GM12878 (cell line): ENCODE data around the gene KRTAP10-6. TPM values are rescaled to one million over a fixed set of nuclear protein-coding genes. Genes with fewer than 3 reads are reported as not detected.

ENCODE experiments used
- ATAC-seq: fragments of 200-7000 bp; cut with Tn5 transposase; 3 replicates; pipeline ENCODE4 v1.9.1; 2020; ENCODE audit warnings: mild to moderate bottlenecking, moderate library complexity
- BruUV-seq: library from RNA; stranded (reverse); fragments of 400-500 nt; replicated peaks from 2 replicates; lab custom pipeline; 2021; lab: Mats Ljungman, UMichigan
- CTCF ChIA-PET: fragments of 300-600 bp; sonication (Branson Sonifier 250); formaldehyde crosslinking; extraction: SDS; loops from one replicate; lab custom pipeline; 2021; ENCODE audit warnings: inconsistent platforms; lab: Yijun Ruan, JAX
- POLR2A ChIA-PET: fragments of 350-600 bp; formaldehyde crosslinking; extraction: SDS; loops from one replicate; lab custom pipeline; 2021; ENCODE audit warnings: inconsistent platforms; lab: Charles Lee
- RAD21 ChIA-PET: fragments of 300-600 bp; sonication (Branson Sonifier 250); formaldehyde crosslinking; loops from one replicate; lab custom pipeline; 2023; ENCODE audit warnings: antibody characterized with exemption; ENCODE audit not compliant: unreplicated experiment; lab: Charles Lee
- SMC1A ChIA-PET: fragments of 300-600 bp; sonication (Branson Sonifier 250); formaldehyde crosslinking; loops from one replicate; lab custom pipeline; 2023; ENCODE audit not compliant: unreplicated experiment, uncharacterized antibody; lab: Charles Lee
- DNase-seq: peaks from one replicate; pipeline ENCODE4 v3.0.0-alpha.2; 2011; ENCODE audit warnings: low read depth, low spot score
- FAIRE-seq: peaks from 3 replicates; lab custom pipeline; 2011; peaks lifted over from hg19 to GRCh38; lab: Jason Lieb, UNC
- H2AFZ ChIP-seq: 2 replicates; pipeline ENCODE4 v1.6.0; 2011; ENCODE audit warnings: low read depth, low read length, control low read depth; ENCODE audit not compliant: control insufficient read depth
- H3K27ac ChIP-seq: 2 replicates; pipeline ENCODE4 v1.5.1; 2011; ENCODE audit warnings: control low read depth; ENCODE audit not compliant: control insufficient read depth, insufficient read depth
- H3K27me3 ChIP-seq, 2 experiments: replicated peaks in 1 of 2; 2 replicates each; pipeline versions ENCODE4 v1.6.0 to v1.6.1; 2011; ENCODE audit warnings: low read length in 1 of 2; ENCODE audit not compliant: control insufficient read depth in 2 of 2, insufficient read depth in 2 of 2
- H3K36me3 ChIP-seq, 2 experiments: 2 replicates each; pipeline ENCODE4 v1.5.1; 2011; ENCODE audit warnings: low read length in 1 of 2; ENCODE audit not compliant: control insufficient read depth in 2 of 2, insufficient read depth in 2 of 2
- H3K4me1 ChIP-seq: 2 replicates; pipeline ENCODE4 v1.6.1; 2011; ENCODE audit warnings: mild to moderate bottlenecking, low read length, moderate library complexity, mixed read lengths; ENCODE audit not compliant: control insufficient read depth, insufficient read depth
- H3K4me2 ChIP-seq: 2 replicates; pipeline ENCODE4 v1.6.0; 2011; ENCODE audit warnings: control low read depth; ENCODE audit not compliant: control insufficient read depth, insufficient read depth
- H3K4me3 ChIP-seq: fragments of 200-600 bp; sonication (generic); 2 replicates; pipeline ENCODE4 v1.5.1; 2016
- H3K79me2 ChIP-seq: 2 replicates; pipeline ENCODE4 v1.6.0; 2011; ENCODE audit warnings: low read length; ENCODE audit not compliant: control insufficient read depth, insufficient read depth
- H3K9ac ChIP-seq: 2 replicates; pipeline ENCODE4 v1.8.0; 2011; ENCODE audit warnings: low read length, control low read depth, mixed read lengths; ENCODE audit not compliant: control insufficient read depth, insufficient read depth
- H3K9me3 ChIP-seq: replicated peaks from 3 replicates; pipeline ENCODE4 v1.5.1; 2011; ENCODE audit warnings: mild to moderate bottlenecking, low read length; ENCODE audit not compliant: control insufficient read depth, insufficient read depth
- H4K20me1 ChIP-seq: 2 replicates; pipeline ENCODE4 v1.6.0; 2011; ENCODE audit not compliant: control insufficient read depth, insufficient read depth
- CTCF ChIP-seq, 3 experiments: IDR thresholded peaks in 2 of 3; conservative IDR thresholded peaks in 1 of 3; 2 replicates each; pipeline ENCODE4 v1.5.1; 2011; ENCODE audit warnings: low read depth in 3 of 3, low read length in 3 of 3, mild to moderate bottlenecking in 3 of 3, control low read depth in 2 of 3, moderate library complexity in 2 of 3, inconsistent platforms in 1 of 3, mixed read lengths in 1 of 3; ENCODE audit not compliant: control insufficient read depth in 2 of 3, insufficient read depth in 1 of 3; ENCODE audit errors: extremely low read depth in 1 of 3
- IKZF1 ChIP-seq: fragments of 450-650 bp; conservative IDR thresholded peaks from 2 replicates; pipeline ENCODE4 v1.6.1; 2017; ENCODE audit warnings: antibody characterized with exemption, mild to moderate bottlenecking
- JUNB ChIP-seq: IDR thresholded peaks from 2 replicates; pipeline ENCODE4 v1.6.1; 2016; ENCODE audit warnings: antibody characterized with exemption, mild to moderate bottlenecking
- MXI1 ChIP-seq: fragments of 150-350 bp; IDR thresholded peaks from 2 replicates; pipeline ENCODE4 v1.6.1; 2011; ENCODE audit warnings: low read depth, mild to moderate bottlenecking, inconsistent platforms, low read length, improper control_type of control experiment
- NBN ChIP-seq: fragments of 450-650 bp; IDR thresholded peaks from 2 replicates; pipeline ENCODE4 v1.6.1; 2016
- RAD51 ChIP-seq: fragments of 450-650 bp; IDR thresholded peaks from 2 replicates; pipeline ENCODE4 v1.6.1; 2016; ENCODE audit warnings: moderate library complexity, mild to moderate bottlenecking, inconsistent platforms
- SP1 ChIP-seq: IDR thresholded peaks from one replicate; pipeline ENCODE4 v1.6.1; 2011; ENCODE audit warnings: low read depth, low read length
- ZNF24 ChIP-seq: fragments of 450-650 bp; IDR thresholded peaks from 2 replicates; pipeline ENCODE4 v1.6.1; 2017; ENCODE audit warnings: antibody characterized with exemption, mild to moderate bottlenecking
- WGBS: methylation state at CpG from one replicate; pipeline ENCODE4 v1.1.6; 2016; ENCODE audit warnings: low lambda C conversion rate; ENCODE audit not compliant: insufficient replicate concordance, insufficient coverage; ENCODE audit errors: missing lambda C conversion rate; 5-methylcytosine and 5-hydroxymethylcytosine counted together
- in situ Hi-C: fragments of 300-500 bp; cut with MboI; formaldehyde crosslinking; loops from 9 replicates; pipeline ENCODE4 v1.14.3; 2018; ENCODE audit warnings: mixed read lengths
- intact Hi-C: fragments of 100-400 bp; cut with micrococcal nuclease; formaldehyde crosslinking; loops from one replicate; pipeline ENCODE4 v1.14.2; 2022; ENCODE audit not compliant: unreplicated experiment
- polyA plus RNA-seq, 11 experiments: library from polyadenylated mRNA; depleted of rRNA in 4 of 11; unstranded in 6 of 11; stranded (reverse) in 5 of 11; fragments of >200 nt; fragmentation: Nextera tagmentation in 4 of 11; fragmentation: Illumina TruSeq in 1 of 11; extraction: Ambion mirVana in 4 of 11; extraction: Trizol in 1 of 11; gene quantifications; 1 replicate in 1 of 11; 2 replicates in 10 of 11; pipeline versions ENCODE4 v1.2.1 to v1.2.3, GENCODE V29; 2011 to 2016; ENCODE audit warnings: inconsistent platforms in 2 of 11, missing spikeins in 2 of 11, low read depth in 1 of 11
- total RNA-seq, 4 experiments: library from RNA; depleted of rRNA in 3 of 4; stranded (reverse); fragments of >200 nt in 3 of 4; fragmentation: Illumina TruSeq in 1 of 4; extraction: Trizol in 1 of 4; gene quantifications; 2 replicates each; pipeline versions ENCODE4 v1.2.1 to v1.2.3, GENCODE V29; 2013 to 2021
- TF ChIP-seq, protein P1 (sequence below): fragments of 450-650 bp; IDR thresholded peaks from 2 replicates; pipeline ENCODE4 v1.6.1; 2018; ENCODE audit warnings: mild to moderate bottlenecking, low read depth, moderate library complexity; ENCODE audit not compliant: partially characterized antibody
- TF ChIP-seq, protein P2 (sequence below): IDR thresholded peaks from 2 replicates; pipeline ENCODE4 v1.6.1; 2011; ENCODE audit warnings: mild to moderate bottlenecking, low read depth, low read length, moderate library complexity; ENCODE audit not compliant: insufficient replicate concordance
- TF ChIP-seq, protein P3 (sequence below): fragments of 450-650 bp; IDR thresholded peaks from 2 replicates; pipeline ENCODE4 v1.6.1; 2017; ENCODE audit warnings: mild to moderate bottlenecking, moderate library complexity

The KRTAP10-6 gene
- total and polyA plus RNA-seq, 10 of the 15 experiments (the other 5 are each of a cell fraction or from before 2014, with no cell fraction given) = not detected

DNA sequence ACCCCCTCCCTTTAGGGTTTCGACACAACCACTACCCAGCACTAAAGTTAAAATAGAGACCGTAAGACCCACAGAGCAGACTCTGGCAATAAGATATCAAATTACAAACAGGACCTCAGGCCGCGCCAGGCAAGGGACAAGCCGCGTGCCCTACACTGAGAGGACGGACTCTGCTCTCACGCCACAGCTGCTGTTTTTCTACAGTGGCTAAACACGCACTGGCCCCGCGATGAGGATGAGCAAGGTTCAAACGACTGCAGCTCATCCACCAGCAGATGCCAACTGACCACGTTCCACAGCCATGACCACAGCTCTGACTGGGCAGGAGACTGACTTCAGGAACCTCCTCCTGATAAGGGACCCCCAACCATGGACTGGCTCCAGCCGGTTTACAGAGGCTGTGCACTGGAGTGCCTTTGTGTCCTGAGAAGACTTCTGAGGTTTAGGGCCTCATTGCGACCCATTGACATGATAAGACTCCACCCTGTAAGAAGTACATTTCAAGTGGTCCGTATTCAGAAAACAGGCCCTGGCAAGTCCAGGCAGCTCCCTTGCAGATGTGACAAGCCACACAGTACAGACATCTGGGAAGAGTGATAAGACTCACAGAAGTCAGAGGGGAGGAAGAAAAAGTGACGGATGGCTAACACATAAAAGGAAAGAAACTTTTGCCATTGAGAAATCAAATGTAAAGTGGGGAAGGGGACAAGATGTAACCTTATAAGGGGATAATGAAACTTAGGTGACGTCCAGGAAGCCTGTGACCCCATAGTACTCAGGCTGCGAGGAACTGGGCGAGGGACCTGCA, 1.5 kb upstream of the KRTAP10-6 start:
- H4K20me1 ChIP-seq = no peaks in the 10 kb centered on the region
- in situ Hi-C loops (no loop called here), intact Hi-C loops (no loop called here)
- no peaks in the 10 kb centered on the region; the same call in 2 of the 3 replicates for H3K9me3 ChIP-seq
- DNase-seq = no peak
- no peak for ATAC-seq
- no TSS peak for BruUV-seq
- H3K27ac ChIP-seq = no peak overlapping the region
- ChIA-PET RAD21 (interaction anchor here (0.6 kb wide), 1 partner anchor 338 kb away, joined by 3 read pairs; no protein-coding TSS in a partner anchor), CTCF (no interaction called here), SMC1A (no interaction called here), POLR2A (no interaction called here)
- H2AFZ ChIP-seq = no peak overlapping the region
- no peak overlapping the region for H3K4me3 ChIP-seq
- FAIRE-seq = no peak
- no peaks in the 10 kb centered on the region for H3K36me3 ChIP-seq
- 58% methylated on average over 20 of the region's 20 CpGs for WGBS
- no peaks in the 10 kb centered on the region for H3K4me1 ChIP-seq
- no peak overlapping the region for H3K9ac ChIP-seq
- no peaks in the 10 kb centered on the region for H3K79me2 ChIP-seq
- H3K4me2 ChIP-seq = no peak overlapping the region
- H3K27me3 ChIP-seq = no peaks in the 10 kb centered on the region
- TF ChIP-seq NBN = no peak
- no peak for TF ChIP-seq ZNF24
- no peak for TF ChIP-seq MXI1
- TF ChIP-seq CTCF (IDR thresholded peaks at IDR 0.05 in 2 of 3, conservative IDR thresholded peaks at IDR 0.05 in 1 of 3; ENCODE audit: control insufficient read depth in 2 of 3, extremely low read depth in 1 of 3, insufficient read depth in 1 of 3, low read depth in 3 of 3, low read length in 3 of 3) = no peak
- TF ChIP-seq, protein P1, sequence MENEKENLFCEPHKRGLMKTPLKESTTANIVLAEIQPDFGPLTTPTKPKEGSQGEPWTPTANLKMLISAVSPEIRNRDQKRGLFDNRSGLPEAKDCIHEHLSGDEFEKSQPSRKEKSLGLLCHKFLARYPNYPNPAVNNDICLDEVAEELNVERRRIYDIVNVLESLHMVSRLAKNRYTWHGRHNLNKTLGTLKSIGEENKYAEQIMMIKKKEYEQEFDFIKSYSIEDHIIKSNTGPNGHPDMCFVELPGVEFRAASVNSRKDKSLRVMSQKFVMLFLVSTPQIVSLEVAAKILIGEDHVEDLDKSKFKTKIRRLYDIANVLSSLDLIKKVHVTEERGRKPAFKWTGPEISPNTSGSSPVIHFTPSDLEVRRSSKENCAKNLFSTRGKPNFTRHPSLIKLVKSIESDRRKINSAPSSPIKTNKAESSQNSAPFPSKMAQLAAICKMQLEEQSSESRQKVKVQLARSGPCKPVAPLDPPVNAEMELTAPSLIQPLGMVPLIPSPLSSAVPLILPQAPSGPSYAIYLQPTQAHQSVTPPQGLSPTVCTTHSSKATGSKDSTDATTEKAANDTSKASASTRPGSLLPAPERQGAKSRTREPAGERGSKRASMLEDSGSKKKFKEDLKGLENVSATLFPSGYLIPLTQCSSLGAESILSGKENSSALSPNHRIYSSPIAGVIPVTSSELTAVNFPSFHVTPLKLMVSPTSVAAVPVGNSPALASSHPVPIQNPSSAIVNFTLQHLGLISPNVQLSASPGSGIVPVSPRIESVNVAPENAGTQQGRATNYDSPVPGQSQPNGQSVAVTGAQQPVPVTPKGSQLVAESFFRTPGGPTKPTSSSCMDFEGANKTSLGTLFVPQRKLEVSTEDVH = no peak
- no peak for TF ChIP-seq RAD51
- no peak for TF ChIP-seq SP1
- no peak for TF ChIP-seq IKZF1
- TF ChIP-seq, protein P2, sequence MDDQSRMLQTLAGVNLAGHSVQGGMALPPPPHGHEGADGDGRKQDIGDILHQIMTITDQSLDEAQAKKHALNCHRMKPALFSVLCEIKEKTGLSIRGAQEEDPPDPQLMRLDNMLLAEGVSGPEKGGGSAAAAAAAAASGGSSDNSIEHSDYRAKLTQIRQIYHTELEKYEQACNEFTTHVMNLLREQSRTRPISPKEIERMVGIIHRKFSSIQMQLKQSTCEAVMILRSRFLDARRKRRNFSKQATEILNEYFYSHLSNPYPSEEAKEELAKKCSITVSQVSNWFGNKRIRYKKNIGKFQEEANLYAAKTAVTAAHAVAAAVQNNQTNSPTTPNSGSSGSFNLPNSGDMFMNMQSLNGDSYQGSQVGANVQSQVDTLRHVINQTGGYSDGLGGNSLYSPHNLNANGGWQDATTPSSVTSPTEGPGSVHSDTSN = no peak
- TF ChIP-seq, protein P3, sequence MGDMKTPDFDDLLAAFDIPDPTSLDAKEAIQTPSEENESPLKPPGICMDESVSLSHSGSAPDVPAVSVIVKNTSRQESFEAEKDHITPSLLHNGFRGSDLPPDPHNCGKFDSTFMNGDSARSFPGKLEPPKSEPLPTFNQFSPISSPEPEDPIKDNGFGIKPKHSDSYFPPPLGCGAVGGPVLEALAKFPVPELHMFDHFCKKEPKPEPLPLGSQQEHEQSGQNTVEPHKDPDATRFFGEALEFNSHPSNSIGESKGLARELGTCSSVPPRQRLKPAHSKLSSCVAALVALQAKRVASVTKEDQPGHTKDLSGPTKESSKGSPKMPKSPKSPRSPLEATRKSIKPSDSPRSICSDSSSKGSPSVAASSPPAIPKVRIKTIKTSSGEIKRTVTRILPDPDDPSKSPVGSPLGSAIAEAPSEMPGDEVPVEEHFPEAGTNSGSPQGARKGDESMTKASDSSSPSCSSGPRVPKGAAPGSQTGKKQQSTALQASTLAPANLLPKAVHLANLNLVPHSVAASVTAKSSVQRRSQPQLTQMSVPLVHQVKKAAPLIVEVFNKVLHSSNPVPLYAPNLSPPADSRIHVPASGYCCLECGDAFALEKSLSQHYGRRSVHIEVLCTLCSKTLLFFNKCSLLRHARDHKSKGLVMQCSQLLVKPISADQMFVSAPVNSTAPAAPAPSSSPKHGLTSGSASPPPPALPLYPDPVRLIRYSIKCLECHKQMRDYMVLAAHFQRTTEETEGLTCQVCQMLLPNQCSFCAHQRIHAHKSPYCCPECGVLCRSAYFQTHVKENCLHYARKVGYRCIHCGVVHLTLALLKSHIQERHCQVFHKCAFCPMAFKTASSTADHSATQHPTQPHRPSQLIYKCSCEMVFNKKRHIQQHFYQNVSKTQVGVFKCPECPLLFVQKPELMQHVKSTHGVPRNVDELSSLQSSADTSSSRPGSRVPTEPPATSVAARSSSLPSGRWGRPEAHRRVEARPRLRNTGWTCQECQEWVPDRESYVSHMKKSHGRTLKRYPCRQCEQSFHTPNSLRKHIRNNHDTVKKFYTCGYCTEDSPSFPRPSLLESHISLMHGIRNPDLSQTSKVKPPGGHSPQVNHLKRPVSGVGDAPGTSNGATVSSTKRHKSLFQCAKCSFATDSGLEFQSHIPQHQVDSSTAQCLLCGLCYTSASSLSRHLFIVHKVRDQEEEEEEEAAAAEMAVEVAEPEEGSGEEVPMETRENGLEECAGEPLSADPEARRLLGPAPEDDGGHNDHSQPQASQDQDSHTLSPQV = no peak
- TF ChIP-seq JUNB = no peak
